ENCODE results near the gene PCP4L1.

GRCh38 chr1:161266202-161266601, 7.7 kb downstream of the PCP4L1 start:
- TF ChIP-seq CTCF (IDR thresholded peaks at IDR 0.05) (no peak), JUNB (IDR thresholded peaks at IDR 0.05) (no peak), HOXA7 (CRISPR knock-in tag; IDR thresholded peaks at IDR 0.05) (no peak), POLR2A (IDR thresholded peaks at IDR 0.05; ENCODE audit: low read length) (no peak), MAX (IDR thresholded peaks at IDR 0.05) (no peak), USF2 (IDR thresholded peaks at IDR 0.05) (no peak)

All from A549 (cell line).